HG02884 (cell line): Measurements from ENCODE around the gene CCDC51.
"Not testable (repeated sequence)": the region's sequence is repeated elsewhere in the genome, so short reads cannot be mapped to it uniquely, and the experiment has no call there.

Source experiments
- ATAC-seq: cut with Tn5 transposase; IDR thresholded peaks from one replicate; pipeline ENCODE4 v1.9.1; 2021; ENCODE audit warnings: mild to moderate bottlenecking, moderate library complexity; ENCODE audit not compliant: unreplicated experiment

CCDC51 gene

DNA sequence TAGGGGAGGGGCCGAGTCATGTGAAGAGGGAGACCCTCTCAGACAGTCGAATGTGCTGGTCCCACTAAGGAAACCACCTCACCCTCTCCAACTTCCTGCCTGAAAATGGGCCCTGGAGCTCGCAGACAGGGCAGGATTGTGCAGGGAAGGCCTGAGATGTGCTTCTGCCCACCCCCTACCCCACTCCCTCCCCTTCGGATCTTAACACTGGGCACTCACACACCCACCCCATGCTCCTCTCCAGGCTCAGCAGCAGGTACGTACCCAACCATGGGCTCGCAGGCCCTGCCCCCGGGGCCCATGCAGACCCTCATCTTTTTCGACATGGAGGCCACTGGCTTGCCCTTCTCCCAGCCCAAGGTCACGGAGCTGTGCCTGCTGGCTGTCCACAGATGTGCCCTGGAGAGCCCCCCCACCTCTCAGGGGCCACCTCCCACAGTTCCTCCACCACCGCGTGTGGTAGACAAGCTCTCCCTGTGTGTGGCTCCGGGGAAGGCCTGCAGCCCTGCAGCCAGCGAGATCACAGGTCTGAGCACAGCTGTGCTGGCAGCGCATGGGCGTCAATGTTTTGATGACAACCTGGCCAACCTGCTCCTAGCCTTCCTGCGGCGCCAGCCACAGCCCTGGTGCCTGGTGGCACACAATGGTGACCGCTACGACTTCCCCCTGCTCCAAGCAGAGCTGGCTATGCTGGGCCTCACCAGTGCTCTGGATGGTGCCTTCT, 26.6 kb upstream of the CCDC51 start:
- ATAC-seq: peak; percentile 19

GRCh38 chr3:48465531-48466378, 25.8 kb upstream of the CCDC51 start:
- ATAC-seq: peak; percentile 79

DNA sequence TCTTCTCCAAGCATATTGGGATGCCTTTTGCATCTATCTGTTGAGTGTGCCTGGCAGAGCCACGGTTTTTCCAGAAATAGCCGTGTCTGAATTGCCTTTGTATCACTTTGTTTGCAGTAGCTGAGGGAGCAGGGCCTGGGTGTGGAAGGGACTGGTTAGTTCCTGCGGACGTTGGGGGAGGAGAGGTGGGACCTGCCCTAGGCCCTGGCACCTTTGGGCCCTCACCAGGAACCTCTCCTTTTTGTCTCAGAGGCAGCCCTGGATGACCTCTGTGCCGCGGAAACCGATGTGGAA, 25.3 kb upstream of the CCDC51 start:
- no peak for ATAC-seq

DNA sequence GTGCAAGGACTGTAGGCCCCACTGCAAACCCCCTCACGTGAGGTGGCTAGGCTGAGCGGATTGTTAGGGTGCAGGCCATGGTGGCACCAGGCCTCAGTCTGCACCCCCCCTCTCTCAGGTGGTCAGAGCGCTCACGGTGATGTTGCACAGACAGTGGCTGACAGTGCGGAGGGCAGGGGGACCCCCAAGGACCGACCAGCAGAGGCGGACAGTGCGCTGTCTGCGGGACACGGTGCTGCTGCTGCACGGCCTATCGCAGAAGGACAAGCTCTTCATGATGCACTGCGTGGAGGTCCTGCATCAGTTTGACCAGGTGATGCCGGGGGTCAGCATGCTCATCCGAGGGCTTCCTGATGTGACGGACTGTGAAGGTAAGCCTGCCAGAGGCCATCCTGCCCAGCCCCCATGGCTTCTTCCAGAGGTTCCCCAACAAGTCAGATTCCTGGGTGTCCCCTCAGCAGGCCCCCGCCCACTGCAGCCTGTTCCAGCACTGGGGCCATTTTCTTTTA, 24.8 kb upstream of the CCDC51 start:
- ATAC-seq: no peak

DNA sequence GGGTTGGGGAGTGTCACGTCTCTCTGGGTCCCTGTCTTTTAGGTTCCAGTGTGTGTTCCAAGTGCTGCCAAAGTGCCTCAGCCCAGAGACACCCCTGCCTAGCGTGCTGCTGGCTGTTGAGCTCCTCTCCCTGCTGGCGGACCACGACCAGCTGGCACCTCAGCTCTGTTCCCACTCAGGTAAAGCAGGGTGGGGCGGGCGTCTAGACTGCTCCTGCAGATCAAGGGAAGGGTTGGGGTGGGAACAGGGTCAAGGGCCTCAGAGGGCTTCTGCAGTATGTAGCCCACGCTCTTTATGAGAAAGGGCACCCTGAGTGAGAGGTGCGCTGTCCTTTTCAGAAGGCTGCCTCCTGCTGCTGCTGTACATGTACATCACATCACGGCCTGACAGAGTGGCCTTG, 23.8 kb upstream of the CCDC51 start:
- ATAC-seq: no peak

GRCh38 chr3:48461767-48462166, 21.8 kb upstream of the CCDC51 start:
- not testable (repeated sequence) for ATAC-seq

DNA sequence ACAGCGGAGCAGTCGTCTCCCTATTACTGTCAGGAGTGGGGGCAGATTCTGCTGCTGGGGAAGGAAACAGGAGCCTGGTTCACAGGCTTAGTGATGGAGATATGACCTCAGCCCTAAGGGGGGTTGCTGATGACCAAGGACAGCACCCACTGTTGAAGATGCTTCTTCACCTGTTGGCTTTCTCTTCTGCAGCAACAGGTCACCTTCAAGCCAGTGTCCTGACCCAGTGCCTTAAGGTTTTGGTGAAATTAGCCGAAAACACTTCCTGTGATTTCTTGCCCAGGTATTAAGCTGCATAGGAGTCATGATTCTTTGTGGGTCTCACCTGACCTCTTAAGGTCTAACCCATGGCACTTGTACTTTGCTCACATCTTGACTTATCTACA, 20.6 kb upstream of the CCDC51 start:
- ATAC-seq: no peak

GRCh38 chr3:48459773-48460516, 20.0 kb upstream of the CCDC51 start:
- no peak for ATAC-seq

DNA sequence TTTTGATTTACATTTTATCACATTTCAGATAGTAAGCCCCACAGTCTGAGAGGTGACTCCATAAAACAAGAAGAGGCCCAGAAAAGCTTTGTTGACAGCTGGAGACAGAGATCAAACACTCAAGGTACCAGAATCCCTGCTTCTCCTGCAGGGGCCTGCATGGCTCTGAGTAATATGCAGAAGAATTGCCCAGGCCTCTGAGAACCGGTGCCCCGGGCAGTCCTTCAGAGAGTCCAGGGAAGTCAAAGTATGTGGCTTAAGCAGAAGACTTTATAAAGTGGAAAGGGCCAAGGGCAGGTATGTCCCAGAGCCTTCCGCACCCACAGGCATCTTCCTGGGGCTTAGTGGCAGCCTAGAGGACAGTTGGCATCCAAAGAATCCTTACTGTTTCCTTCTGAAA, 19.4 kb upstream of the CCDC51 start:
- ATAC-seq: no peak

DNA sequence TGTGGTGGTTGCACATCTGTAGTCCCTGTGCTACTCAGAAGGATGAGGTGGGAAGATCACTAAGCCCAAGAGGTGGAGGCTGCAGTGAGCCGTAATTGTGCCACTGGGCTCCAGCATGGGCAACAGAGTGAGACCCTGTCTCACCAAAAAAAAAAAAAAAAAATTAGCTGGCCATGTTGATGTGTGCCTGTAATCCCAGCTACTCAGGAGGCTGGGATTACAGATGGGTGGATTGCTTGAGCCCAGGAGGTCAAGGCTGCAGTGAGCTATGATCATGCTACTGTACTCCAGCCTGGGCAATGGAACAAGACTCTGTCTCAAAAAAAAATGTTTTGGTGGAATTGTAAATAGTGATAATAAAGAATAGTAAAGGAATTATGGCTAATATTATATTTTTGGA, 16.5 kb upstream of the CCDC51 start:
- ATAC-seq: no peak

- no peak for ATAC-seq
Measured at GRCh38 chr3:48451270-48451669, 11.4 kb upstream of the CCDC51 start.

DNA sequence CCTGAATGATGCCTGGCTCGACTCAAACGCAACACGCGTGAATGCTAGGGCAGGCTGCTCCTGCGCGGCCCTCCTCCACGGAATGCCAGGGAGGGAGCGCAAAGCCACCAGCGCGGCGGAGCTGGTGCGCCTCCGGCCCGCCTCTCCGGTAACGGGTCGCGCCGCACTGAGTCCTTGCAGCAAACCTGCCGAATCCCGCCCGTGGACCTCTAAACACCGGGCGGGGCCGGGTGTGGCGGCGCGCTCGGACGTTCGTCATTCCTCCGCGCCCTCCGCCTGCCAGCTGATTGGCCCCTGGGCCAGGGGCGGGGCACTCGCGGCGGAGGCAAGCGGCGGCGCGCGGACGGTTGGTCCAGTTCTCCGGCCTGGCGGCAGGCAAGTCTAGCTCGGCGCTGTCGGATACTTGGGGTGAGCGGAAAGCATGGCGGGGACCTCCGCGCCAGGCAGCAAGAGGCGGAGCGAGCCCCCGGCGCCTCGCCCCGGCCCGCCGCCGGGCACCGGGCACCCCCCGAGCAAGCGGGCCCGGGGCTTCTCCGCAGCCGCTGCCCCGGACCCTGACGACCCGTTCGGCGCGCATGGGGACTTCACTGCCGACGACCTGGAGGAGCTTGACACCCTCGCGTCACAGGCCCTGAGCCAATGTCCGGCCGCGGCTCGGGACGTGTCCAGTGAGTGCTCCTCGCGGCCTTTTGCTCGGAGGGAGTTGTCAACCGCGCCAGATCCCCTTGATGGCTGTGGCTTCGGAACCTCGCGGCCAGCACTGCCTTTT, 6.7 kb upstream of the CCDC51 start, which contains the start of gene ATRIP:
Gene ATRIP, plus strand, starts transcription at position 313 of the 769 bp plus-strand sequence. Its CDS starts 109 bp downstream, at position 422.
- peak; percentile 87 for ATAC-seq

- no peak for ATAC-seq
Measured at GRCh38 chr3:48446043-48446424, 6.1 kb upstream of the CCDC51 start.

GRCh38 chr3:48445277-48445882, 5.5 kb upstream of the CCDC51 start:
- ATAC-seq: no peak

GRCh38 chr3:48441940-48442339, 2.0 kb upstream of the CCDC51 start:
- ATAC-seq: no peak

GRCh38 chr3:48440590-48440958, 655 bp upstream of the CCDC51 start:
- ATAC-seq: no peak

GRCh38 chr3:48437812-48438211, 2.1 kb downstream of the CCDC51 start:
- no peak for ATAC-seq

GRCh38 chr3:48436855-48437254, 3.1 kb downstream of the CCDC51 start:
- ATAC-seq: no peak

DNA sequence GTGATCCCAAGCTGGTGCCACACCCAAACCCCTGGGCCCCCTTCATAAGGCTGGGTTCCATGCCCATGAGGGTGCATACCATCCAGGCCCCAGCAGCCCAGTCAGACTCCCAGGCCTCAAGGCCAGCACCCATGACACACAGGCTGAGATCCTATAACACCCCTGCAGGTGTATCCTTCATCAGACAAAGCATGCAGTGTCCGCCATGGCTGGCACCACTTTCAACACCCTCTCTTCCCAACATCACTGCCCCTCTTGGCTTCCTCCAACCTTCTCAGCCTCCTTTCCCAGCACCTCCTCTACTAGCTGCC, 3.5 kb downstream of the CCDC51 start:
- ATAC-seq: no peak

- no peak for ATAC-seq
Measured at GRCh38 chr3:48435774-48436476, 4.0 kb downstream of the CCDC51 start.
